ENCODE data around the gene MORN1.

- TF ChIP-seq POLR2AphosphoS5 (IDR thresholded peaks at IDR 0.05) (no peak), CTCF (IDR thresholded peaks at IDR 0.05) (no peak), EP300 (IDR thresholded peaks at IDR 0.05; ENCODE audit: low read depth) (no peak), POLR2A (IDR thresholded peaks at IDR 0.05) (no peak)
These were observed 54.3 kb downstream of the MORN1 start for GRCh38 chr1:2337081-2337480.
